Endothelial cell of umbilical vein (primary cell): ENCODE data around the gene ATXN7L1. TPM values are rescaled to one million over a fixed set of nuclear protein-coding genes. Genes with fewer than 3 reads are reported as not detected.

Source experiments
- BruUV-seq: library from RNA; stranded (reverse); fragments of 400-500 nt; replicated peaks from 2 replicates; lab custom pipeline; 2021; lab: Mats Ljungman, UMichigan
- CTCF ChIA-PET: fragments of 300-600, 350-600 bp; sonication (Branson Sonifier 250); formaldehyde crosslinking; loops from one replicate; lab custom pipeline; 2021; ENCODE audit warnings: antibody characterized with exemption, inconsistent platforms; lab: Charles Lee
- POLR2A ChIA-PET: fragments of 300-600, 350-600 bp; sonication (Branson Sonifier 250); formaldehyde crosslinking; loops from one replicate; lab custom pipeline; 2021; ENCODE audit warnings: antibody characterized with exemption, inconsistent platforms; lab: Charles Lee
- DNase-seq: peaks from one replicate; pipeline ENCODE4 v3.0.0-alpha.2; 2011; ENCODE audit warnings: low read depth, low spot score
- FAIRE-seq: peaks from 2 replicates; lab custom pipeline; 2011; peaks lifted over from hg19 to GRCh38; lab: Jason Lieb, UNC
- H2AFZ ChIP-seq: 2 replicates; pipeline ENCODE4 v1.6.0; 2012; ENCODE audit warnings: low read depth, low read length, control low read depth, inconsistent platforms
- H3K27ac ChIP-seq: 2 replicates; pipeline ENCODE4 v1.5.1; 2011; ENCODE audit warnings: low read depth, mild to moderate bottlenecking, control low read depth, low read length, moderate library complexity; ENCODE audit not compliant: insufficient read depth
- H3K27me3 ChIP-seq, 2 experiments: 2 replicates each; pipeline versions ENCODE4 v1.6.0 to v1.6.1; 2011; ENCODE audit warnings: low read length in 2 of 2, mixed read lengths in 1 of 2; ENCODE audit not compliant: control insufficient read depth in 2 of 2, insufficient read depth in 2 of 2
- H3K36me3 ChIP-seq, 2 experiments: 2 replicates in 1 of 2; 3 replicates in 1 of 2; pipeline ENCODE4 v1.5.1; 2011; ENCODE audit warnings: low read length in 2 of 2, mild to moderate bottlenecking in 1 of 2, moderate library complexity in 1 of 2; ENCODE audit not compliant: control insufficient read depth in 2 of 2, insufficient read depth in 2 of 2; ENCODE audit errors: extremely low read depth in 1 of 2
- H3K4me1 ChIP-seq: 3 replicates; pipeline ENCODE4 v1.5.1; 2011; ENCODE audit warnings: mild to moderate bottlenecking, low read length; ENCODE audit not compliant: control insufficient read depth, insufficient read depth; ENCODE audit errors: extremely low read depth
- H3K4me2 ChIP-seq: 2 replicates; pipeline ENCODE4 v1.6.1; 2011; ENCODE audit warnings: low read length, control low read depth, mixed read lengths; ENCODE audit not compliant: insufficient read depth
- H3K4me3 ChIP-seq, 3 experiments: fragments of 200-600 bp in 1 of 3; sonication (generic), shearing (Covaris generic) in 1 of 3; replicated peaks in 1 of 3; 2 replicates each; pipeline ENCODE4 v1.5.1; 2011 to 2016; ENCODE audit warnings: control low read depth in 3 of 3, low read length in 3 of 3, mild to moderate bottlenecking in 2 of 3, inconsistent platforms in 1 of 3, low read depth in 1 of 3, moderate library complexity in 1 of 3; ENCODE audit not compliant: insufficient read depth in 1 of 3
- H3K79me2 ChIP-seq: 2 replicates; pipeline ENCODE4 v1.6.0; 2012; ENCODE audit warnings: low read length, inconsistent platforms; ENCODE audit not compliant: control insufficient read depth, insufficient read depth
- H3K9ac ChIP-seq: replicated peaks from 2 replicates; pipeline ENCODE3; 2011; ENCODE audit warnings: low read length, control low read depth; ENCODE audit not compliant: insufficient read depth; ENCODE audit errors: extremely low read depth
- H3K9me1 ChIP-seq: replicated peaks from 3 replicates; pipeline ENCODE4 v1.6.0; 2011; ENCODE audit warnings: mild to moderate bottlenecking, low read length; ENCODE audit not compliant: control insufficient read depth, insufficient read depth; ENCODE audit errors: extremely low read depth
- H3K9me3 ChIP-seq: replicated peaks from 2 replicates; pipeline ENCODE4 v1.5.1; 2012; ENCODE audit warnings: low read length, inconsistent platforms; ENCODE audit not compliant: control insufficient read depth, insufficient read depth
- H4K20me1 ChIP-seq: replicated peaks from 2 replicates; pipeline ENCODE3; 2011; ENCODE audit warnings: mild to moderate bottlenecking, low read length; ENCODE audit not compliant: control insufficient read depth, insufficient read depth; ENCODE audit errors: extremely low read depth
- CTCF ChIP-seq, 2 donors: IDR thresholded peaks; 1 replicate in 1 of 2; 2 replicates in 1 of 2; pipeline ENCODE4 v1.5.1; 2011; ENCODE audit warnings: low read length in 2 of 2, mild to moderate bottlenecking in 2 of 2, moderate library complexity in 2 of 2, control low read depth in 1 of 2, inconsistent platforms in 1 of 2, low read depth in 1 of 2; ENCODE audit not compliant: insufficient read depth in 1 of 2; ENCODE audit errors: extremely low read depth in 1 of 2
- EZH2 ChIP-seq: IDR thresholded peaks from 2 replicates; pipeline ENCODE4 v1.6.1; 2012; ENCODE audit warnings: borderline replicate concordance, low read depth, mild to moderate bottlenecking, moderate library complexity, low read length, inconsistent platforms; ENCODE audit not compliant: severe bottlenecking
- FOS ChIP-seq: IDR thresholded peaks from 2 replicates; pipeline ENCODE4 v1.6.1; 2011; ENCODE audit warnings: mild to moderate bottlenecking, low read length, moderate library complexity, borderline replicate concordance; ENCODE audit not compliant: insufficient read depth
- GATA2 ChIP-seq: IDR thresholded peaks from 2 replicates; pipeline ENCODE4 v1.7.0; 2011; ENCODE audit warnings: low read depth, mild to moderate bottlenecking, moderate library complexity, mixed read lengths, low read length; ENCODE audit not compliant: insufficient read length, insufficient read depth
- JUN ChIP-seq: IDR thresholded peaks from 2 replicates; pipeline ENCODE4 v1.6.1; 2011; ENCODE audit warnings: borderline replicate concordance, low read depth; ENCODE audit not compliant: insufficient read length, insufficient read depth
- MAX ChIP-seq: IDR thresholded peaks from 2 replicates; pipeline ENCODE4 v1.6.1; 2011; ENCODE audit not compliant: insufficient read depth, insufficient read length
- MYC ChIP-seq: IDR thresholded peaks from one replicate; pipeline ENCODE4 v1.6.1; 2011; ENCODE audit warnings: mild to moderate bottlenecking, low read depth, low read length
- POLR2A ChIP-seq: IDR thresholded peaks from 2 replicates; pipeline ENCODE4 v1.6.1; 2012; ENCODE audit warnings: low read depth, mild to moderate bottlenecking, control low read depth, low read length
- POLR2AphosphoS5 ChIP-seq: IDR thresholded peaks from 2 replicates; pipeline ENCODE4 v1.6.1; 2012; ENCODE audit warnings: low read depth, mild to moderate bottlenecking, control low read depth, low read length, moderate library complexity; ENCODE audit not compliant: insufficient read depth
- dilution Hi-C: fragments of 300-500 bp; cut with MboI; formaldehyde crosslinking; loops from one replicate; pipeline ENCODE4 v1.15.0; 2019; ENCODE audit warnings: low sequenced_read_pairs; ENCODE audit not compliant: extremely low pct_ligation_motif_present
- intact Hi-C: fragments of 100-400 bp; cut with micrococcal nuclease; formaldehyde crosslinking; loops from one replicate; pipeline ENCODE4 v1.10.0; 2022
- polyA plus RNA-seq, 4 experiments: library from polyadenylated mRNA; depleted of rRNA in 3 of 4; stranded (reverse) in 3 of 4; unstranded in 1 of 4; fragments of >200 nt; gene quantifications; 2 replicates each; pipeline versions ENCODE4 v1.2.1 to v1.2.3, GENCODE V29; 2011 to 2012; ENCODE audit warnings: missing spikeins in 1 of 4
- total RNA-seq: library from RNA; stranded (reverse); gene quantifications from 2 replicates; pipeline ENCODE4 v1.2.3, GENCODE V29; 2021

ATXN7L1 gene
- total and polyA plus RNA-seq, 2 donors (not counting 3 experiments of a cell fraction or from before 2014, with no cell fraction given): 4.6 to 15.6 TPM

GRCh38 chr7:105672801-105673200 lies 203.6 kb downstream of the ATXN7L1 start:
- no peaks in the 10 kb centered on the region for H3K9me1 ChIP-seq
- CTCF ChIA-PET: interaction anchor here (0.9 to 1.7 kb wide), 4 partner anchors 10 to 86 kb away, joined by 3 to 6 read pairs (median 3); no protein-coding TSS in a partner anchor
- H3K36me3 ChIP-seq: no peaks in the 10 kb centered on the region
- FAIRE-seq (no peak), DNase-seq (no peak)
- intact Hi-C loops: no loop called here
- TF ChIP-seq POLR2A: no peak
- no peak for TF ChIP-seq POLR2AphosphoS5
- no peak for TF ChIP-seq EZH2
- TF ChIP-seq GATA2: no peak
- TF ChIP-seq MYC: no peak
- TF ChIP-seq FOS: no peak
- TF ChIP-seq MAX: no peak
- TF ChIP-seq JUN: no peak
- TF ChIP-seq CTCF (IDR thresholded peaks at IDR 0.05; ENCODE audit: extremely low read depth in 1 of 2, insufficient read depth in 1 of 2, low read depth in 1 of 2, low read length in 2 of 2): no peak
- H4K20me1 ChIP-seq: peaks cover 2% of the 10 kb centered on the region
- peaks cover 2% of the 10 kb centered on the region for H3K4me1 ChIP-seq
- dilution Hi-C loops: no loop called here
- no peaks in the 10 kb centered on the region for H3K9me3 ChIP-seq
- H3K4me2 ChIP-seq: no peak overlapping the region
- no peaks in the 10 kb centered on the region for H3K27me3 ChIP-seq
- BruUV-seq: no TSS peak
- no peak overlapping the region for H2AFZ ChIP-seq
- no peak overlapping the region for H3K9ac ChIP-seq
- H3K79me2 ChIP-seq: no peaks in the 10 kb centered on the region
- H3K27ac ChIP-seq: no peak overlapping the region
- POLR2A ChIA-PET: no interaction called here
- no peak overlapping the region for H3K4me3 ChIP-seq
